ENCODE measurements around the gene ZBTB21.
A peak's percentile ranks its signal among the peaks of the same experiment; 100 is the strongest.
"Not testable (repeated sequence)": the region's sequence is repeated elsewhere in the genome, so short reads cannot be mapped to it uniquely, and the experiment has no call there.

Gene ZBTB21

DNA sequence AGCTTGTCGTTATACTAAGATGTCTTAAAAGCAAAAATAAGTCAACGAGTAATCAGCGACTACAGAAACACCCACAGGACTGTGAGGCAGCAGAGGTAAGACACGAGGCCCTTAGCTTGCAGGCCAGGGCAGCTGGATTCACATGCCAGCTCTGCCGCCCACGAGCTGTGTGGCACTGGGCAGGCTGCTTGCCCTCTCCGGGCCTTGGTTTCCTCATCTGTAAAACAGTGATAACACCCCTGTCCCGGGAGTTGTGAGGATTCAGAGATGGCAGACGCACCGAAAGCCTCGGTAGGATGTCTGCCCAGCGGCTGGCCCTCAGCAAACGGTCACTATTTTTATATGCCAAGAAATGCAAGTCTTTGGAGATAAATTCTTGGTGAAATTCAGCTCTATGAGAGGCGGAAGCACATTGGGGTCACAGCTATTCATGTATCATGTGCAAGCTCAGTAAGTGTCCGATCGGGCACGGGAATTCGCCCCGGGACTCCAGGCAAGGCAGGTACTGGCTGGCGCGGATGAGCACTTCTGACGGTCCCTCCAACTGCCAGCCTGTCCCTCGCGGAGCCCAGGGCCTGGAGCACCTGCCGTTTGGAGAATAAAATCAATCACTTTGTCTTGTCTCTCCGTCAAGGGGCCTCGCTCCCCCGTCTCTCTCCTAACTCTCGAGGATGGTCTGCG lies 57.5 kb downstream of the ZBTB21 start:
- TF ChIP-seq, protein P1, sequence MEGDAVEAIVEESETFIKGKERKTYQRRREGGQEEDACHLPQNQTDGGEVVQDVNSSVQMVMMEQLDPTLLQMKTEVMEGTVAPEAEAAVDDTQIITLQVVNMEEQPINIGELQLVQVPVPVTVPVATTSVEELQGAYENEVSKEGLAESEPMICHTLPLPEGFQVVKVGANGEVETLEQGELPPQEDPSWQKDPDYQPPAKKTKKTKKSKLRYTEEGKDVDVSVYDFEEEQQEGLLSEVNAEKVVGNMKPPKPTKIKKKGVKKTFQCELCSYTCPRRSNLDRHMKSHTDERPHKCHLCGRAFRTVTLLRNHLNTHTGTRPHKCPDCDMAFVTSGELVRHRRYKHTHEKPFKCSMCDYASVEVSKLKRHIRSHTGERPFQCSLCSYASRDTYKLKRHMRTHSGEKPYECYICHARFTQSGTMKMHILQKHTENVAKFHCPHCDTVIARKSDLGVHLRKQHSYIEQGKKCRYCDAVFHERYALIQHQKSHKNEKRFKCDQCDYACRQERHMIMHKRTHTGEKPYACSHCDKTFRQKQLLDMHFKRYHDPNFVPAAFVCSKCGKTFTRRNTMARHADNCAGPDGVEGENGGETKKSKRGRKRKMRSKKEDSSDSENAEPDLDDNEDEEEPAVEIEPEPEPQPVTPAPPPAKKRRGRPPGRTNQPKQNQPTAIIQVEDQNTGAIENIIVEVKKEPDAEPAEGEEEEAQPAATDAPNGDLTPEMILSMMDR (IDR thresholded peaks at IDR 0.05; ENCODE audit: control insufficient read depth, insufficient read depth, low read depth, low read length, missing control alignments) = no peak
- H3K4me3 ChIP-seq (ENCODE audit: control insufficient read depth, low read depth, low read length) = peak overlapping the region; percentile 82
- DNase-seq (ENCODE audit: low read depth) = no peak

- TF ChIP-seq, protein P1 (IDR thresholded peaks at IDR 0.05; ENCODE audit: control insufficient read depth, insufficient read depth, low read depth, low read length, missing control alignments) = no peak
- H3K4me3 ChIP-seq (ENCODE audit: control insufficient read depth, low read depth, low read length) = peak overlapping the region; percentile 82
- DNase-seq (ENCODE audit: low read depth) = no peak
Measured at GRCh38 chr21:41951876-41952567, 58.1 kb downstream of the ZBTB21 start.

GRCh38 chr21:41950941-41951351 lies 59.2 kb downstream of the ZBTB21 start:
- no peak overlapping the region for H3K4me3 ChIP-seq (ENCODE audit: control insufficient read depth, low read depth, low read length)
- no peak for DNase-seq (ENCODE audit: low read depth)
- TF ChIP-seq, protein P1 (IDR thresholded peaks at IDR 0.05; ENCODE audit: control insufficient read depth, insufficient read depth, low read depth, low read length, missing control alignments) = no peak

DNA sequence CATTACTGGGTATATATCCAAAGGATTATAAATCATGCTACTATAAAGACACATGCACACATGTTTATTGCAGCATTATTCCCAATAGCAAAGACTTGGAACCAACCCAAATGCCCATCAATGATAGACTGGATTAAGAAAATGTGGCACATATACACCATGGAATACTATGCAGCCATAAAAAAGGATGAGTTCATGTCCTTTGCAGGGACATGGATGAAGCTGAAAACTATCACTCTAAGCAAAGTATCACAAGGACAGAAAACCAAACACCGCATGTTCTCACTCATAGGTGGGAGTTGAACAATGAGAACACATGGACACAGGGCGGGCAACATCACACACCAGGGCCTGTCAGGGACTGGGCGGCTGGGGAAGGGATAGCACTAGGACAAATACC lies 60.5 kb downstream of the ZBTB21 start:
- H3K4me3 ChIP-seq (ENCODE audit: control insufficient read depth, low read depth, low read length); DNase-seq (ENCODE audit: low read depth): not testable (repeated sequence)

DNA sequence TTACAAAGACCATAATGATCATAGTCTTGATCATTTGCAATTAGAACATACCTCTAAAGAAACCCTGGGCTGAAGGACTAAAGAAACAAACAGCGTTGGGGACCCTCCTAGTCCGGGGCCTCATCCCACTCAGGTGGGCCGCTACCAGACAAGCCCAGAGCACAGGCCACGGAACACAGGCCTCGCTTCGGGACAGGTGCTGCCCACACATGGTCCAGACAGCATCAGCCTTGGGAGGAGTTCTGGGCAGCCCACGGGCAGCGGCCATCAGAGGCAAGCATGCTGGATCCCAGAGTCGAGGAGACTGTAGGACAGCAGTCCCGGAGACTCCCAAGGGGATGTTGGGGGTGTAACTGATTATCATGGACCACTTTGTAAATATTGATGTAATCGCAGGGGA lies 61.3 kb downstream of the ZBTB21 start:
- no peak for DNase-seq (ENCODE audit: low read depth)
- TF ChIP-seq, protein P1 (IDR thresholded peaks at IDR 0.05; ENCODE audit: control insufficient read depth, insufficient read depth, low read depth, low read length, missing control alignments) = no peak
- no peak overlapping the region for H3K4me3 ChIP-seq (ENCODE audit: control insufficient read depth, low read depth, low read length)

DNA sequence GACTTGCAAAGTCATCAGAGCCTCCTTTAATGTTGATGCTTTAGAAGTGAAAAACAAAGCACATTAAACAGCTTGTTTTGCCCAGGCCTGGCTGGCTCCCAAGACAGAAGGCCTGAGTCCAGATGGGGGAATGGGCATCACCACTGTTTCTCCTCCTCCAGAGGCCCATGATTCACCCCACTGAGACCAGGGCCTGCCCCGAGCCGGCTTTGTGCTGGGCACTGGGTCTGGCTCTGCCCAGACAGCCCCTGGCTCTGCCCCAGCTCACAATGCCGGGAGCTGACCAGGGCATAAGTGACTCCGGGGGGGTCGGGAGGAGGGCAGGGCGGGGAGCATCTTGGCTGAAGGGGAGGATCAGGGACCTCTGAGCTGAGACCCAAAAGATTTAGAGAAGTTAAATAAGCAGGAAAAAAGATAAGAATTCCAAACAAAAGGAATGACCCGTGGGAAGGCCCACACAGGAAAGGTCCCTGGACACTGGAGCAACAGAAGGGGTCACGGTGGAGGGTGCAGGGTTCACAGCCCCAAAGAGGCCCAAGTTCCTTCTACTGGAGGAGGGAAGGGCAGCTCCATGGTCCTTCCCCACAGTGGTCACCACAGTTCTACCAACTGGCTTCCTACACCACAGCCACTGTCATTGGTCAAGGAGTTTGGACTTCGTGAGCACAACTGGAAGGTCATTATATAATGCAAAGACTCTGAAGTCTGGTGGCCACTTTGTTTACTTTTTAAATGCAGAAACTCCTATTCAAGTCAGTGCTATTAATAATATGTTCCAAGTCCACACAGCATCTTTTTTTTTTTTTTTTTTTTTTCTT lies 61.9 kb downstream of the ZBTB21 start:
- H3K4me3 ChIP-seq (ENCODE audit: control insufficient read depth, low read depth, low read length) = no peak overlapping the region
- no peak for DNase-seq (ENCODE audit: low read depth)
- TF ChIP-seq, protein P1 (IDR thresholded peaks at IDR 0.05; ENCODE audit: control insufficient read depth, insufficient read depth, low read depth, low read length, missing control alignments) = no peak

DNA sequence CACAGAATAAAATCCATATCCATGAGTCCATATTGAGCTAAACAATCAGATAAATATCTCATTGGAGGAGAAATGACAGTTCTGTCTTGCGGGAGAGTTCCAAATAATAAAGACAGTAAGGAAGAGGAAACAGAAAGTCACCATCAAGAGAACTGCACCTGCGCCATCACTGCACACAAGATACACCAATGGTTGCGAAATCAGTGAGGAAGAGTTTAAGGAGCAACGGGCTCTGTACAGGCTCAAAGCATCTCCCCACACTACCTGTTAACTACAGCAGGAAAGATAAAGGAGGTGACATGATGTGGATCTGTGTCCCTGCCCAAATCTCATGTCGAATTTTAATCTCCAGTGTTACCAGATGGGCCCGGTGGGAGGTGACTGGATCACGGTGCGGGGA lies 64.2 kb downstream of the ZBTB21 start:
- no peak for DNase-seq (ENCODE audit: low read depth)
- TF ChIP-seq, protein P1 (IDR thresholded peaks at IDR 0.05; ENCODE audit: control insufficient read depth, insufficient read depth, low read depth, low read length, missing control alignments) = no peak
- no peak overlapping the region for H3K4me3 ChIP-seq (ENCODE audit: control insufficient read depth, low read depth, low read length)

All from AG09309 (cell line).